Measurements from ENCODE around the gene DFFB. TPM values are rescaled to one million over a fixed set of nuclear protein-coding genes. Genes with fewer than 3 reads are reported as not detected.
A peak's percentile ranks its signal among the peaks of the same experiment; 100 is the strongest.

The DFFB gene
- total and polyA plus RNA-seq, 9 of the 15 experiments (the other 6 are each of a cell fraction or from before 2014, with no cell fraction given): 2.3 to 15.8 (median 11.5) TPM

- no peak for TF ChIP-seq ZBTB49 (CRISPR knock-in tag; IDR thresholded peaks at IDR 0.05; ENCODE audit: borderline replicate concordance)
- TF ChIP-seq MTA3 (IDR thresholded peaks at IDR 0.05; ENCODE audit: borderline replicate concordance): 0 out of 2 replicates have a peak, but pooled peaks have one; percentile 11
- peak; percentile 52 for TF ChIP-seq POU5F1 (IDR thresholded peaks at IDR 0.05; ENCODE audit: borderline replicate concordance, low read depth, low read length, partially characterized antibody)
- TF ChIP-seq CTCF (IDR thresholded peaks at IDR 0.05 in 2 of 3, conservative IDR thresholded peaks at IDR 0.05 in 1 of 3; ENCODE audit: insufficient read depth in 2 of 3, low read depth in 1 of 3, low read length in 3 of 3): no peak
- TF ChIP-seq ARID3B (CRISPR knock-in tag; IDR thresholded peaks at IDR 0.05; ENCODE audit: borderline replicate concordance): no peak
- no peak for TF ChIP-seq SNRNP70 (optimal IDR thresholded peaks at IDR 0.05; ENCODE audit: low read depth, low read length)
- TF ChIP-seq ZNF134 (CRISPR knock-in tag; conservative IDR thresholded peaks at IDR 0.05): peak; percentile 57; the same call in 1 of the 2 replicates
- TF ChIP-seq SETDB1 (IDR thresholded peaks at IDR 0.05; ENCODE audit: low read length): no peak
- no peak; the same call in none of the 2 replicates for TF ChIP-seq PML (IDR thresholded peaks at IDR 0.05; ENCODE audit: low read length)
- TF ChIP-seq ASH1L (IDR thresholded peaks at IDR 0.05; ENCODE audit: borderline replicate concordance, low read depth, partially characterized antibody): peak; percentile 60
- no peak for TF ChIP-seq MIER1 (IDR thresholded peaks at IDR 0.05; ENCODE audit: low read depth)
- TF ChIP-seq ZNF431 (CRISPR knock-in tag; IDR thresholded peaks at IDR 0.05): peak; percentile 69; the same call in 1 of the 2 replicates
- TF ChIP-seq POLR2AphosphoS2 (IDR thresholded peaks at IDR 0.05; ENCODE audit: low read length): no peak
- TF ChIP-seq SP2 (IDR thresholded peaks at IDR 0.05; ENCODE audit: extremely low read depth, low read depth, low read length, poor library complexity, severe bottlenecking): no peak
- TF ChIP-seq ETV6 (IDR thresholded peaks at IDR 0.05; ENCODE audit: borderline replicate concordance in 1 of 2, low read depth in 2 of 2, low read length in 1 of 2): no peak
- TF ChIP-seq ETV6 (CRISPR knock-in tag; IDR thresholded peaks at IDR 0.05; ENCODE audit: borderline replicate concordance): no peak
- no peak for TF ChIP-seq ZNF655 (CRISPR knock-in tag; IDR thresholded peaks at IDR 0.05)
- TF ChIP-seq ZBTB34 (CRISPR knock-in tag; IDR thresholded peaks at IDR 0.05): no peak
Measured at GRCh38 chr1:3900150-3900968, 43.1 kb downstream of the DFFB start, which contains the start of gene C1orf174 (continued).

Data from K562 (cell line).